Measurements from ENCODE around the gene FNBP1.

GRCh38 chr9:130003943-130004552 is 38.9 kb downstream of the FNBP1 start:
- TF ChIP-seq CTCF (conservative IDR thresholded peaks at IDR 0.05): no peak
- TF ChIP-seq EZH2 (IDR thresholded peaks at IDR 0.05; ENCODE audit: low read depth): no peak

All from PC-9 (cell line).